ENCODE results near the gene NEK2.

GRCh38 chr1:211654838-211655787 is 20.3 kb downstream of the NEK2 start:
- no peak for TF ChIP-seq POLR2A (IDR thresholded peaks at IDR 0.05)
- TF ChIP-seq CTCF (IDR thresholded peaks at IDR 0.05) = peak; percentile 79 to 91 (median 85)
